Upper lobe of left lung (tissue), 6 donors: ENCODE results near the gene ACSBG1. TPM values are rescaled to one million over a fixed set of nuclear protein-coding genes. Genes with fewer than 3 reads are reported as not detected.

ENCODE experiments used
- ATAC-seq, 2 donors: fragments of 200-7000 bp; cut with Tn5 transposase; one replicate each; pipeline ENCODE4 v1.9.1; 2022; ENCODE audit warnings: mild to moderate bottlenecking in 2 of 2, moderate library complexity in 2 of 2; ENCODE audit not compliant: low FRiP score in 2 of 2
- DNase-seq, 2 donors: peaks; one replicate each; pipeline ENCODE4 v3.0.0-alpha.2; 2019 to 2020
- H3K27ac ChIP-seq, 4 donors: fragments of 200-600 bp; sonication (generic); one replicate each; pipeline ENCODE4 v1.5.1; 2016 to 2019
- H3K27me3 ChIP-seq, 4 donors: fragments of 200-600 bp; sonication (generic); one replicate each; pipeline ENCODE4 v1.5.1; 2017 to 2019
- H3K36me3 ChIP-seq, 4 donors: fragments of 200-600 bp; sonication (generic); one replicate each; pipeline ENCODE4 v1.5.1; 2016 to 2019
- H3K4me1 ChIP-seq, 4 donors: fragments of 200-600 bp; sonication (generic); one replicate each; pipeline ENCODE4 v1.5.1; 2018 to 2019
- H3K4me3 ChIP-seq, 4 donors: fragments of 200-600 bp; sonication (generic); one replicate each; pipeline ENCODE4 v1.5.1; 2017 to 2019; ENCODE audit warnings: mild to moderate bottlenecking in 2 of 4, moderate library complexity in 1 of 4
- H3K9me3 ChIP-seq, 4 donors: fragments of 200-600 bp; sonication (generic); one replicate each; pipeline ENCODE4 v1.5.1; 2018 to 2019
- CTCF ChIP-seq, 6 experiments: fragments of 450-650 bp in 4 of 6; fragments of 200-600 bp in 2 of 6; sonication (generic) in 2 of 6; IDR thresholded peaks; one replicate each; pipeline ENCODE4 v1.5.1; 2016 to 2019; ENCODE audit warnings: antibody characterized with exemption in 6 of 6
- EP300 ChIP-seq, 4 donors: sonication (generic); formaldehyde crosslinking; IDR thresholded peaks; one replicate each; pipeline ENCODE4 v1.5.1; 2017; ENCODE audit warnings: antibody characterized with exemption in 4 of 4, control low read depth in 2 of 4
- POLR2A ChIP-seq, 4 donors: fragments of 450-650 bp; IDR thresholded peaks; one replicate each; pipeline ENCODE4 v1.5.1; 2016 to 2017; ENCODE audit warnings: antibody characterized with exemption in 4 of 4, mild to moderate bottlenecking in 2 of 4
- POLR2AphosphoS5 ChIP-seq, 2 donors: sonication (generic); formaldehyde crosslinking; IDR thresholded peaks; one replicate each; pipeline ENCODE4 v1.5.1; 2017; ENCODE audit warnings: antibody characterized with exemption in 2 of 2
- WGBS, 2 donors: methylation state at CpG; one replicate each; pipeline ENCODE4 v1.1.5; 2017 to 2018; 5-methylcytosine and 5-hydroxymethylcytosine counted together
- total RNA-seq, 6 donors: library from RNA; depleted of rRNA in 4 of 6; stranded (reverse); fragments of >200 nt in 4 of 6; gene quantifications; one replicate each; pipeline versions ENCODE4 v1.1.0 to v1.2.1, GENCODE V29; 2016 to 2021
- donor health status: DM: no; HTN: no; CAD: no; lungs with moderate emphysema.
- donor health status: DM: no; HTN: yes; CAD: no; lungs with severe emphysema.

Gene ACSBG1
- total RNA-seq, 6 donors from 2014 or later = 0.22 to 7.3 (median 2.3) TPM; not detected in 1

GRCh38 chr15:78179906-78180305 lies 54.5 kb downstream of the ACSBG1 start:
- H3K27ac ChIP-seq = no peak overlapping the region
- no peaks in the 10 kb centered on the region for H3K36me3 ChIP-seq
- no peaks in the 10 kb centered on the region for H3K27me3 ChIP-seq
- H3K9me3 ChIP-seq = no peaks in the 10 kb centered on the region
- ATAC-seq = no peak
- no peak for DNase-seq
- H3K4me1 ChIP-seq = no peaks in the 10 kb centered on the region
- TF ChIP-seq POLR2A (IDR thresholded peaks at IDR 0.05) (no peak), CTCF (IDR thresholded peaks at IDR 0.05) (no peak), POLR2AphosphoS5 (IDR thresholded peaks at IDR 0.05) (no peak), EP300 (IDR thresholded peaks at IDR 0.05) (no peak)
- no peak overlapping the region for H3K4me3 ChIP-seq
- WGBS, 2 donors = 84 to 100% methylated on average over 4 to 5 of the region's 5 CpGs

- Histone ChIP-seq H3K4me1 (no peaks in the 10 kb centered on the region), H3K4me3 (no peak overlapping the region), H3K27ac (no peak overlapping the region), H3K27me3 (no peaks in the 10 kb centered on the region), H3K9me3 (no peaks in the 10 kb centered on the region), H3K36me3 (no peaks in the 10 kb centered on the region)
- ATAC-seq (no peak), DNase-seq (peak in 1 of 2 donors; percentile 13)
- no peak for TF ChIP-seq EP300 (IDR thresholded peaks at IDR 0.05)
- TF ChIP-seq CTCF (IDR thresholded peaks at IDR 0.05) = no peak
- no peak for TF ChIP-seq POLR2A (IDR thresholded peaks at IDR 0.05)
- TF ChIP-seq POLR2AphosphoS5 (IDR thresholded peaks at IDR 0.05) = no peak
- 63 to 87% methylated on average over 5 to 10 of the region's 12 CpGs for WGBS, 2 donors
These were observed 55.0 kb downstream of the ACSBG1 start for GRCh38 chr15:78179286-78179840.

GRCh38 chr15:78178064-78178463 lies 56.3 kb downstream of the ACSBG1 start:
- no peak for ATAC-seq
- H3K4me1 ChIP-seq = no peaks in the 10 kb centered on the region
- no peaks in the 10 kb centered on the region for H3K36me3 ChIP-seq
- TF ChIP-seq POLR2AphosphoS5 (IDR thresholded peaks at IDR 0.05) (no peak), EP300 (IDR thresholded peaks at IDR 0.05) (no peak), CTCF (IDR thresholded peaks at IDR 0.05) (no peak), POLR2A (IDR thresholded peaks at IDR 0.05) (no peak)
- DNase-seq = no peak
- H3K27me3 ChIP-seq = no peaks in the 10 kb centered on the region
- no peaks in the 10 kb centered on the region for H3K9me3 ChIP-seq
- WGBS, 2 donors = 79 to 83% methylated on average over 6 of the region's 6 CpGs
- no peak overlapping the region for H3K27ac ChIP-seq
- H3K4me3 ChIP-seq = no peak overlapping the region

GRCh38 chr15:78177447-78177873 lies 56.9 kb downstream of the ACSBG1 start:
- Histone ChIP-seq H3K4me1 (no peaks in the 10 kb centered on the region), H3K27me3 (no peaks in the 10 kb centered on the region), H3K4me3 (no peak overlapping the region), H3K27ac (no peak overlapping the region), H3K36me3 (peaks cover 0 to 4% (median 3%) of the 10 kb centered on the region in 4 donors), H3K9me3 (no peaks in the 10 kb centered on the region)
- ATAC-seq = no peak
- TF ChIP-seq POLR2A (IDR thresholded peaks at IDR 0.05) (no peak), CTCF (IDR thresholded peaks at IDR 0.05) (peak in 4 of 6 experiments; percentile 14 to 45 (median 32))
- WGBS, 2 donors = 32 to 39% methylated on average over 3 to 12 of the region's 12 CpGs
- DNase-seq = peak in 1 of 2 donors; percentile 42

- Histone ChIP-seq H3K4me3 (no peak overlapping the region), H3K27me3 (no peaks in the 10 kb centered on the region), H3K27ac (no peak overlapping the region), H3K4me1 (no peaks in the 10 kb centered on the region), H3K36me3 (peaks cover 8 to 23% (median 18%) of the 10 kb centered on the region in 4 donors), H3K9me3 (no peaks in the 10 kb centered on the region)
- ATAC-seq (no peak), DNase-seq (peak in 1 of 2 donors; percentile 40)
- TF ChIP-seq CTCF (IDR thresholded peaks at IDR 0.05) (no peak), EP300 (IDR thresholded peaks at IDR 0.05) (no peak), POLR2AphosphoS5 (IDR thresholded peaks at IDR 0.05) (no peak), POLR2A (IDR thresholded peaks at IDR 0.05) (no peak)
- WGBS, 2 donors = 37% methylated on average over 2 of the region's 2 CpGs; no CpG with 5 or more reads in 1 of the 2 donors
These were observed 59.0 kb downstream of the ACSBG1 start for GRCh38 chr15:78175330-78175729.
